Epidermal melanocyte (primary cell): Measurements from ENCODE around the gene TTC9.

Experiments
- DNase-seq: peaks from one replicate; pipeline ENCODE4 v3.0.0; 2011; ENCODE audit warnings: low spot score; ENCODE audit not compliant: insufficient read length

Gene TTC9

DNA sequence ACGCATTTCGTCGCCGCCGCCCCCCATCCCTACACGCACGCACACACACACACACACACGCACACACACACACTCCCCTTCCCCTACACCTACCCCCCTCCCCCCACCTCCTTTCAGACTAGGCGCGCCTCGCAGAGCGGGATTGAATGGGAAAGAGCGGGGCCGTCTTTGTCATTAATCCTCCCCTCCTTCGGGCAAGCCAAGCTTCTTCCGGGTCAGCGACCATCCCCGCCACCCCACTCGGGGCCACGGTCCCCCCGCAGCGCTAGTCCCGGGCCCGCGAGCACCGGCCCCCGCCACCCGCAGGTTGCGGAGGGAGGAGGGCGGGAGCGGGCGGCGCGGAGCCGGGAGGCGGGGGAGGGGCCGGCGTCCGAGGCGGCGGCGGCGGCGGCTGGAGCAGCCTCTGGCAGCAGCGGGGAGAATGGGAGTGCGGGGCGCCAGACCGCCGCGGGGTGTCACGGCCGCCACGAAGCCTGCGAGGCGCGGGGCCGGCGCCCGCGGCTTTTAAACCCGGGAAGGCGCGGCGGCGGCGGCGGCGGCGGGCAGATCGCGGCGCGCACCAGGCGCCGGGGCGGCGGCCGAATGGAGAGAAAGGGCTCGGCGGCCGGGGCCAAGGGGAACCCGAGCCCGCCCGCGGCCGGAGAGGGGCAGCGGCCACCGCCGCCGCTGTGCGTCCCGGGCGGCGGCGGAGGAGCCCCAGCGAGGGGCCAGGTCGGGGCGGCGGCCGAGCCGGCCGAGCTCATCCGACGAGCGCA lies at the start of gene TTC9:
Gene TTC9, plus strand, starts transcription at position 369 of the 755 bp plus-strand sequence. Its CDS starts 214 bp downstream, at position 583.
- no peak for DNase-seq

DNA sequence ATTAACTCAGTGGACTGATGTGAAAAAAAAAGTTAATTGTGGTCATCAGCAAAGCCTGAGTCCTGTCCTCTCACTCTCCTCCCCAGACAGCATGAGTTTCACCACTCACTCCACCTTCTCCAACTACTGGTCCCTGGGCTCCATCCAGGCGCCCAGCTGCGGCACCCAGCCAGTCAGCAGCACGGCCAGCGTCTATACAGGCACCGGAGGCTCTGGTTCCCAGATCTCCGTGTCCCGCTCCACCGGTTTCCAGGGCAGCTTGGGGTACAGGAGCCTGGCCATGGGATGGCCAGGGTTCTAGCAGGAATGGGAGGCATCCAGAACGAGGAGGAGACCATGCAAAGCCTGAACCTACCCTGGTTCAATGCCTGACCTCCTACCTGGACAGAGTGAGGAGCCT lies 47.3 kb upstream of the TTC9 start:
- no peak for DNase-seq

DNA sequence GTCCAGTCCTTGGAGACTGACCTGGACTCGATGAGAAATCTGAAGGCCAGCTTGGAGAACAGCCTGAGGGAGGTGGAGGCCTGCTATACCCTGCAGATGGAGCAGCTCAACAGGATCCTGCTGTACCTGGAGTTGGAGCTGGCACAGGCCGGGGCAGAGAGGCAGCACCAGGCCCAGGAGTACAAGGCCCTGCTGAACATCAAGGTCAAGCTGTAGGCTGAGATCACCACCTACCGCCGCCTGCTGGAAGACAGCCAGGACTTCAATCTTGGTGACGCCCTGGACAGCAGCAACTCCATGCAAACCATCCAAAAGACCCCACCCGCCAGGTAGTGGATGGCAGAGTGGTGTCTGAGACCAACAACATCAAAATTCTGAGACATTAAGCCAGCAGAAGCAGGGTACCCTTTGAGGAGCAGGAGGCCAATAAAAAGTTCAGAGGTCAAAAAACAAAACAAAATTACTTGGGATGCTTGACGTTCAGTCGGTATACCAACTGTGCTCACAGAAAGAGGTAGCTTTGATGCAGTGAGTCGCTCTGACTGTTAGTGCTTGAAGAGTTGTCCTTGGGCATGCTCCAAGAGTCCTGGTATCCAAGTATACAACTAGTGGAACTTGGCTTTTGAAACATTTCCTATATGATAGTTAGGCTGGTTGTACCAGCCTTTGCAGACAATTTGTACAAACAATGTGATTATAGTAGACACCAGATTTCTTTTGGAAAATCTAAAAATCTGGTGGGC lies 46.1 kb upstream of the TTC9 start:
- no peak for DNase-seq

DNA sequence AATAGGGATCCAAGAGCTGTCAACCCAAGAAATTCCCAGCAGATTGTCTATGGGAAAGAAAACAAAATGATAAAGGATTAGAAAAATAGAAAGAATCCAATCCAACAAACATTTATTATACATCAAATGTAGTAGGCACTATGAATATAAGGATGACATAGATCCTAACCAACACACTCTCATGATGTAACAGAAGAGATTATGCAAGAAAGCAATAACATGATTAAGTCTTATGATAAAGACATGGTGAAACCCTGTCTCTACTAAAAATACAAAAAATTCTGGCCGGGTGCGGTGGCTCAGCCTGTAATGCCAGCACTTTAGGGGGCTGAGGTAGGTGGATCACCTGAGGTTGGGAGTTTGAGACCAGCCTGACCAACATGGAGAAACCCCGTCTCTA lies 44.0 kb upstream of the TTC9 start:
- no peak for DNase-seq

DNA sequence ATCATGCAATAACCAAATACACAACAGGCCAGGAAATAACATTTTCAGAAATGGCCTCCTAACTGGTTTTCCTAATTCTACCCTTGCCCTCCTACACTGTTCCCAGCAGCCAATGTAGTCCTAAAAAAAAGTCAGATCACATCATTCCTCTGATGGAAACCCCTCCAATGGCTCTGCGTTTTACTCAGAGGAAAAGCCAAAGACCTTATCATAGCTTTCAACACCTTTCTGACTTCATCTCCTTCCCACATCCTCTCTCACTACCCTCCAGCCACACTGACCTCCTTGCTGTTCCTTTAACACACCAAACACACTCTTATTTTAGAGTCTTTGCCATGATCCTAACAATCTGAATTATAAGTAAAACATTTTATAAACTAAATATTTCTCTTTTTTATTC lies 42.4 kb upstream of the TTC9 start:
- DNase-seq: no peak

DNA sequence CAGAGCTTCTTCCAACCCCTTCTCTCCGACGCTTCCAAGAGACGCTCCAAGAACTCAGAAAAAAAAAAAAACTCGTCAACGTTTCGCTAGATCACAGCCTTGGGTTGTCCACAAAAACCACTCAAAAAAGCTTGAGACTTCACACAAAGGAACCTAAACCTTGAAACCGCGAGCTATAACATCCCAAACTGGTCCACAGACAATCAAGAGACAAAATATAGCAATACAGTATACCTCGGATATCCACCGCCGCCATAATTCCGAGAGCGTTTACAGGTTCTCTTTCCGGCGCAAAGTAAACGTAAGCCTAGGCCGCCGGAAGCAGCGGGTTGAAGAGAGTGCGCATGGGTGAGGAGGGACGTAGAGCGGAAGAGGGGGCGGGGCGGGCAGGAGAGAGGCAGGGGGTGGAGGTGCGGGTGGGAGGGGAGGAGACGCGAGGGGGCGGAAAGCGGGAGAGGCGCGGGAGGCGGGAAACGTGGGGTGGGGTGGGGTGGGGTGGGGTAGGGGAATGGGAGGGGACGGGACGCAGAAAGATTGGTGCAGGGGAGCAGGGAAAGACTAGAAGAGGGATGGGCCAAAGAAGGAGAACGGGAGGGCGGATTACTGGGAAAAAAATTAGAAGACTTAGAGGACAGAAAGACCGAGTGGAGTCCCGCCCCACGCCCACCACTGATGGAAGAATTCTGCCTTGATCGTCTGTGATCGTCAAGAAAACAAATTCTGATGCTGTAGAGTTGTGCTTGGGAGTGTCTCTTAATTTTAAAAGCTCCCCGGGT lies 41.1 kb upstream of the TTC9 start, which contains the start of gene MED6:
Gene MED6, minus strand, starts transcription at position 274 of the 776 bp plus-strand sequence. Its CDS starts 18 bp downstream, at position 256.
- peak; percentile 92 for DNase-seq

DNA sequence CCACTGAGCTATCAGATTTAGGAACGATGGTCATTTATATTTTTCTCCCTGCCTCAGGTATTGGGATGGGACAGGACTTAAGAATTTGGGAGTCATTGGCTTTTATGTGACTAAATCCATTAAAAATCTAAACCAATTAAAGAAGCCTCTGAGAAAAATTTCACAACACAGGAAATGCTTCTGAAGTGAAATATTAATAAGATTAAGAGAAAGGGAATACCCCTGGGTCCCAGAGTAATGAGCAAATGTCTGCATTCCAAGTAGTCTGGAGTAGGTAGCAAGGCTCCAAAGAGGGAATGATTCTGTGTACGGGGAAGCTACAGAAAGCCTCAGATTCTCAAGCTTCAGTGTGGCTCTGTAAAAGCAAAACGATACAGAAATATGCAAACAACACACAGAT lies 40.6 kb upstream of the TTC9 start:
- DNase-seq: no peak

DNA sequence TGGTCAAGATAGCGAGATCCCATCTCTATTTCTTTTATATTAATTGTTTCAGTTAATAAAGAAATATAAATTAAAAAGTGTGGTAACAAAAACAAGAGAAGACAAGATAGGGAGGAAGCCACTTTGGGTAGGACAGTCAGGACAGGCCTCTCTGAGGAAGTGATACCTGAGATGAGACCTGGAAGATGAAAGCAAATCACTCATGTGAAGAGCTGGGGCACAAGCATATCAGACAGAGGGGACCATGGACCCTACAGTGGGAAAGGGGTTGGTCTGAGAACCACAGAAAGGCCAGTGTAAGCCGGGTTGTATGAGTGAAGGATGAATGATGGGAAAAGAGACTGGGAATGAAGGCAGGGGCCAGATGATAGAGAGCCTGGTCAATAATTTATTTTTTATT lies 39.5 kb upstream of the TTC9 start:
- no peak for DNase-seq

DNA sequence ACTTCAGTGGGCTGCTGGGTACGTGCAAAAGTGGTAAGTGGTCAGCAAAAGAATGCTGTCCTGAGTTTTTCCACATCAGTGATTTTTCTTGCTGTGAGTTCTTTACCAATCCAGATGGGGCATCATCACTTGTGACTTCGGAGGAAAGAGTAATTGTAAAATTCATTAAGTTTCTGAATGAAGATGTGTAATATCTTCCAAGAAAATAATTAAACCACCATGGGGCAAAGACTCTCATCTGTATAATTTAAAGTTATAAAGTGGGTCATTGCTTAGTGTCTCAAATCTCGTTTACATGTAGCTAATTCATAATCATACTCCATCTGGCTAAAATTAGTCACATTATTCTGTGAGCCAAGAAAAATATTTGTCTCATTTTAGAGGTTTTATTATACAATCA lies 30.5 kb upstream of the TTC9 start:
- DNase-seq: no peak

DNA sequence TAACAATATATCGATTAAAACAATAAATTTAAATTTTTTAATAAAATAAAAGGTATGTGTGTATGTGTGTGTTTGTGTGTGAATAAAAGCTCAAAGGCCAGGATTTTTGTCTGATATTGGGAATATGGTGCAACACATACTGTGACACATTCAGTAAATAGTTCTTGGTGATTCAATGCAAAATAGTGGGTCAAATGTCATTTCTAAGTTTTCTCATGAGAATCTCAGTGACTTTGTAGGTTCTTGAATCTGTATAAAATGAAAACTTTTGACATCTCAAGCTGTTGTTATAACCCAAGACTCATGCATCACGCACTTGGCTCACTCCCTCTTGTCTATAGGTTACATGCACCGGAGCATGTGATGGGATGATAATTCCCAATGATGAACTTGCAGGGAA lies 25.1 kb upstream of the TTC9 start:
- no peak for DNase-seq

DNA sequence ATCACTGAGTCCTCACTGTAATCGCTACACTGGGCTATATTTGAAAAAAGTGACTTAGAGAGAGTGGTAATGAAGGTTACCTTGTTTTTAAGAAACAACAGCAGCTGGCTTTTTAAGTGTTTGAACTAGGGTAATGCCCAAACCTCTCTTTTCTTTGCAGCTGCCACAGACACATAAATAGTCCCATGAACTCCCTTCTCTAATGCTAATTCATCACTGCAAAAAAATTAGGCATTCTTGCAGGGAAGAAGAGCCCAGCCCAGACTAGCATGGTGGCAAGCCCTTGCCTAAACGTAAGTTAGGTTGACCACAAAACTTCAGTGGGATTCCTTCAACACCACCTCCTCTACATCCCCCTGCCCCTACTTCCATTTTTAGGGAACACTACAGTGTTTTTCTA lies 23.4 kb upstream of the TTC9 start:
- no peak for DNase-seq

DNA sequence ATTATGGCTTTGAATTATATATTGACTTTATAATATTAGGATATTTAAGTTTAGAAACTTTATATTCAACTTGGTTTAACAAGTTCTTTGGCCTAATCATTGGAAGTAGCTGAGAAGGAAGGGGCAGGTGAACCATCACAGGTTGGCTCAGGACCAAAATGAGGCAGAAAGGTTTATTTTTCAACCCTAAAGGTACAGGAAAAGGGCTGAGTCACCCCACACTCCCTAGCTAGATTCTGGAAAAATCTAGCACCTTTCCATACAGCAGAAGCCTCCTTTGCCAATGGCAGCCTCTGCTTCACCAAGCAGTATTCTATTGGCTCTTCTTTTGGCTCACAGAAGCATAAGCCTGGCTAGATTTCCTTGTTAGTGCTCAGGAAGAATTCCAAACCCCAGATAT lies 22.0 kb upstream of the TTC9 start:
- no peak for DNase-seq

DNA sequence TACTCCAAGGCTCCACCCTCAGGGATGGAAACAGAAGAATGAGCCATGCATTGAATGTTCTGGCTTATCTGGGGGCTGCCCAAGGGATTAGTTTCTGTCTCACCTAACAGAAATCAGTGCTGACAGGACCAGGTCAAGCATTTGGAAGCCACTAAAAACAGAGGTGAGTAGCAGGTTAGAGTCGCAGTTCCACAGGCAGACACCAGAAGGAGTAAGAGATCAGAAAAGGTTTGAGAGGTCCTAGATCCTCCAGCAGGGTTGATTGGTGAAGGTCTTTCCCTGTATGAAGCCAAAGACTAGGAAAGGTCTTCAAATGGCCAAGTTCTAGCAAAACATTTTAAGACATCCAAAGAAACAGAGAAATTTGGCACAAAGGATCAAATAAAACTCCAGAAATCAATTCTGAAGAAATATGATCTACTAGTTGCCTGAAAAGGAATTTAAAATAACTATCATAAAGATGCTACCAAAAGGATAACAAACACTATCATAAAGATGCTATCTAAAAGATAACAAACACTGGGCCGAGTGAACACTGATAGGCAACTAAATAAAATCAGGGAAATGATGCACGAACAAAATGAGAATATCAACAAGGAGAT lies 19.5 kb upstream of the TTC9 start:
- DNase-seq: no peak

DNA sequence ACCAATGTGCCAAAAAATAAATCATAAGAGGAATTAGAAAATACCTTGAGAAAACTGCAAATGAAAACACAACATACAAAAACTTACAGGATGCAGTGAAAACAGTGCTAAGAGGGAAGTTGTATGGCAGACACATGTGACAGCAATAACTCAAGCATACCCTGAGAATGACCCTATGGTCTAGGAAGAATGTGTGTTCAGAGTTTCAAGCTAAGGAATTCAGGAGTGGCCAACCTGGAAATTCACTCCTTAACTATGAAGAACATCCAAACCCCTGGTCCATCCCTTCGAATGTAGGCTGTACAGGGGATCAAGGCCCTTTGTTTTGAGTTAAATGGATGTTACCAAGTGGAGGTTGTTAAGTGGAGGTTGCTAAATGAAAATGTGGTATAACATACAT lies 16.7 kb upstream of the TTC9 start:
- no peak for DNase-seq

DNA sequence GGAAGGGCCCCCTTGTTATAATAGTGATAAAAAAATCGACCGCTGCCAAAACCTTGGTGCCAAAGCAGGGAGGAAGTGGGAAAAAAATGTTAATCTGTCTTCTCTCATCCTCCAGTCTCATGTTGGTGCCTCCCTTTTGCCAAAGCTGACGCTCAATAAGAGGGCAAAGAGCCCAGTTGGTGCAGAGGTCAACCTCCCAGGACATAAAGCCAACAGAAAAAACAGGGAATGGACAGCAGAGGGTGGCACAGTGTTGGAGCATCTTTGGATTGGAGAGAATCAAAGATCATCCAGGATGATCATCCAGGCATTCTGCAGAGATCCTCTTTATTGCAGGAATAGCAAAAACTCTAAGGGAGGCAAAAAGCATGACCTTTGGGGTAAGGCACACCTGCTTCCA lies 9.8 kb upstream of the TTC9 start:
- no peak for DNase-seq

DNA sequence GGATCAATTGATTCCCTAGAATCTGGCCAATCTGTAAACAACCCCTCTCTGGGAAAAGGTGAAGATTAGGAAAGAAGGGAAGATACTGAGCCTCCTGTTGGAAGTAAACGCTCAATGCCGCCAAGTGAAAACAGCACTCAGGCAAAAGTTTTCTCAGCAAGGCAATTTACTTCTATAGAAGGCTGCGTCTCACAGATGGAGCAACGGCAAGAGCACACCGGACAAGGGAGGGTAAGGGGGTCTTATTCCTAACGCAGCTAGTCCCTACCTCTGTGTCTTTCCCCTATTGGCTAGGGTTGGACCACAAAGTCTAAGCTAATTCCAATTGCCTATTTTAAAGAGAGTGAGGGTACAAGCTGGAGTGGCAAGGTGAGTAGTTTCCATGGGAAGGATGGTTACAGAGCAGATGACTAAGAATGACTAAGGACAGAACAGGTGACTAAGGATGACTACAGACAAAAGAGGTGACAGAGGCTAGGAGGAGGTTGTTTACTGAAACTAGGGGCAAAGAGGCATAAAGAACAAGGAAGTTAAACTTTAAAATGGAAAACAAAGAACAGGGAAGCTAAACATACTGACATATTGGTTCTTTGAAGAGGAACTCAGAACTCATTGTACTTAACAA lies 5.6 kb upstream of the TTC9 start:
- no peak for DNase-seq

DNA sequence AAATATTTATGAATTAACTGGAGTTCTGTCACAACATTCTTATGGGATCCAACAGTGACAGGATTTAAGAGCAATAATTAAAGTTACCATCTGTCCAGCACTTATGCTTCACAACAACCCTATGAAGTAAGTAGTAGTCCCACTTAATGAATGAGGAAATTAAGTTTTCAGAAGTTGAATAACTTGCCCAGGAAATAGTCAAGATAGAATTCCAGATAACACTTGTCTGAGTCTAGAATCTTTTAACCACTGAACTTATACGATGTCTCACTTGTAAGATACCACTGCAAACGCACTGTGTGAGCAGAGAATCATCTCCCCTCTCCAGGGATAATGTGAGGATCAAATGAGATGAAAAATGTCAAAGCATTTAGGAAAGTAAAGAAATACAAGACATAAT lies 3.3 kb upstream of the TTC9 start:
- no peak for DNase-seq

DNA sequence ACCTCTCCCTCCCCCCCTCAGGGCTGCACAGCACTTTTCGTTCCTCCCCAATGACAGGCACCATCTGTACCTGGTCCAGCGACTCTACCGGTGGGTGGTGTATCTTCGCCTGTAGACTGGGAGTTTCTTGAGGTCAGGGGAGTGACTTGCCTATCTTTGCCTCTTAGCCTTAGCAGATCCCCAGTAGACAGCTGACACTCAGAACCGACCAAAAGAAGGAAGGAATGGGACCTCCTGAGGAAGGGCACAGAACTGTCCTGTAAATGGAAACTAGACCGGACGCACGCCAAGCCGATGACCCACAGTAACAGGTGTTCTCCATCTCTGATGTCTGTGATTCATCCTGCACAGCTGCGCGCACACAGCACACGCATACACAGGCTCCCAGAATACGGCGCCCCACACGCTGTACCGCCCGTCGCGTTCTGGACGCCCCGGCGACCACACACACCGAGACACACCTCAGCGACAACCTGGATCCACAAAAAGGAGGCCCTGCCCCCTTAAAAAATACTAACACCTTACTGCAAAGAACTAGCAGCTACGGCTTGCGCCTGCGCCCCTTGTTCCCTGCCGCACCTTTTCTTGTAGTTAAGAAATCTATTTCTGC lies 673 bp upstream of the TTC9 start:
- DNase-seq: no peak

DNA sequence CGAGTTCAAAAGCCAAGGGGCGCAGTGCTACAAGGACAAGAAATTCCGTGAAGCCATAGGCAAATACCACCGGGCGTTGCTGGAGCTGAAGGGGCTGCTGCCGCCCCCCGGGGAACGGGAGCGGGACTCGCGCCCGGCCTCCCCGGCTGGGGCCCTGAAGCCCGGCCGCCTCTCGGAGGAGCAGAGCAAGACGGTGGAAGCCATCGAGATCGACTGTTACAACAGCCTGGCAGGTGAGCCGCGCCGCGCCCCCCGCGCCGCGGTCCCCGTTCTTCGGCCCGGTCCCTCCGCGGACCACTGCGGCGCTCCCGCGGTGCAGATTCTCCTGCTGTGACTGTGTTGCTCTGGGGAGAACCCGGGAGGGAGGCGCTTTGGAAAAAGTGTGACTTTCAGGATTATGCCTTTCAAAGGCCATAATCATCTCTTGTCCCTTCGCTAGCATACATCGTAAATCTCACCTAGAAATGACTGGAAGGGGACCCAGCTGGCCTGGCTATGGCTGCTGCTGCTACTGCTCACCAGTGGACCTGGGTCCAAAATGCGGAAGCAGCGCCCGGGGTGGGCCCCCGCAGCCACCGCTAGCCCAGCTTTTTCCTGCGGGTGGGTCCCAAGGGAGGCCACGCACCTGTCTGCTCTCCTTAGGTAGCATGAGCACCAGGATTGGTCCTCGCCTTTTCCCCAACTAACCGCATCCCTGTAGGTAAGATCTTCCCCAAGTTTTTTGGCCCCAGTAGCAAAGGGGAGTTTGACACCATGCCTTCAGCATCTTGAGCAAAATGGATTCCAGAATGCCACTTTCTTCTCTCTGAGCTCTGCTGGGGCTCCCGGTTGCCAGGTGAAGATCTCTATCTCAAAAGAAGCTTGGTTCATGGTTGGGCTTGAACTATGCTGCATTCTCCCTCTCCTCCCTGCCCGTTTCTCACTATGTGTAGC lies 853 bp downstream of the TTC9 start:
- no peak for DNase-seq

DNA sequence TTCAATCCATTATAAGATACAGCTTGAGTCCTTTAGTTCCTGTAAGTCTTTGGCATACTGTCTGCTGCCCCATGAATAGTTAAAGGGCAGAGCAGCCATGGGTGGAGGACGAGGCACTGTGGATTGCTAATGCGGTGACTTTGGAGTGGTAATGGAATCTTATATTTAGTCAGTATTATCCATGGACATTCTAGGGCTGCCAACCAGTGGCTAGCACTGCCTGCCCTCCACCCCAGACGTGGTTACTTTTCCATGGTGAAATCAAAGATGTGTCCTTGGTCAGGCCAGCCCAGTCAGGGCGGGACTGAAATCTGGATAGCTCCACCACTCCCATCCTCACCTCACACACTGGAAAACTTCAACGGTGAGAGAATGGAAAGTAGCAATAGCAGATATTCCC lies 2.3 kb downstream of the TTC9 start:
- DNase-seq: no peak
